GM19043 (cell line): Measurements from ENCODE around the gene TXLNB.
"Not testable (repeated sequence)": the region's sequence is repeated elsewhere in the genome, so short reads cannot be mapped to it uniquely, and the experiment has no call there.

Experiments
- ATAC-seq: cut with Tn5 transposase; IDR thresholded peaks from one replicate; pipeline ENCODE4 v1.9.1; 2021; ENCODE audit warnings: low read depth; ENCODE audit not compliant: unreplicated experiment

Gene TXLNB

GRCh38 chr6:139313229-139313628 lies 21.4 kb upstream of the TXLNB start:
- no peak for ATAC-seq

GRCh38 chr6:139311831-139312230 lies 20.0 kb upstream of the TXLNB start:
- ATAC-seq = no peak

GRCh38 chr6:139308936-139309603 lies 17.3 kb upstream of the TXLNB start:
- no peak for ATAC-seq

- peak; percentile 55 for ATAC-seq
Measured at GRCh38 chr6:139308286-139308916, 16.6 kb upstream of the TXLNB start.

GRCh38 chr6:139306291-139306981 lies 14.6 kb upstream of the TXLNB start:
- ATAC-seq = no peak

- no peak for ATAC-seq
Measured at GRCh38 chr6:139303185-139303584, 11.4 kb upstream of the TXLNB start.

- no peak for ATAC-seq
Measured at GRCh38 chr6:139297921-139298320, 6.1 kb upstream of the TXLNB start.

GRCh38 chr6:139296927-139297326 lies 5.1 kb upstream of the TXLNB start:
- no peak for ATAC-seq

- no peak for ATAC-seq
Measured at GRCh38 chr6:139295901-139296300, 4.1 kb upstream of the TXLNB start.

GRCh38 chr6:139294090-139294489 lies 2.3 kb upstream of the TXLNB start:
- no peak for ATAC-seq

- not testable (repeated sequence) for ATAC-seq
Measured at GRCh38 chr6:139293230-139293629, 1.4 kb upstream of the TXLNB start.

- ATAC-seq = peak; percentile 68
Measured at GRCh38 chr6:139290787-139291311, 949 bp downstream of the TXLNB start.

- ATAC-seq = no peak
Measured at GRCh38 chr6:139289233-139289632, 2.6 kb downstream of the TXLNB start.

- ATAC-seq = no peak
Measured at GRCh38 chr6:139288496-139289040, 3.2 kb downstream of the TXLNB start.

- ATAC-seq = no peak
Measured at GRCh38 chr6:139287868-139288267, 3.9 kb downstream of the TXLNB start.

- not testable (repeated sequence) for ATAC-seq
Measured at GRCh38 chr6:139286438-139286837, 5.4 kb downstream of the TXLNB start.

- ATAC-seq = no peak
Measured at GRCh38 chr6:139285590-139285989, 6.2 kb downstream of the TXLNB start.

- no peak for ATAC-seq
Measured at GRCh38 chr6:139284789-139285188, 7.0 kb downstream of the TXLNB start.

- no peak for ATAC-seq
Measured at GRCh38 chr6:139282684-139283083, 9.1 kb downstream of the TXLNB start.

GRCh38 chr6:139278190-139278589 lies 13.6 kb downstream of the TXLNB start:
- no peak for ATAC-seq

- no peak for ATAC-seq
Measured at GRCh38 chr6:139277587-139277986, 14.2 kb downstream of the TXLNB start.
